ENCODE results near the gene PKM.
"Not testable (repeated sequence)": the region's sequence is repeated elsewhere in the genome, so short reads cannot be mapped to it uniquely, and the experiment has no call there.

Gene PKM

GRCh38 chr15:72231066-72231832 is at the start of gene PKM:
TSS of gene PKM (minus strand) at chr15:72231190. CDS start at chr15:72219097, 12,093 bp downstream.
- DNase-seq (ENCODE audit: low read depth in 2 of 2) = peak; percentile 97 to 98

GRCh38 chr15:72280751-72281150 is 49.8 kb upstream of the PKM start:
- DNase-seq (ENCODE audit: low read depth in 2 of 2) = no peak

GRCh38 chr15:72278737-72279136 is 47.7 kb upstream of the PKM start:
- DNase-seq (ENCODE audit: low read depth in 2 of 2) = no peak

GRCh38 chr15:72276326-72276700 is 45.3 kb upstream of the PKM start:
- no peak for DNase-seq (ENCODE audit: low read depth in 2 of 2)

GRCh38 chr15:72275635-72276325 is 44.8 kb upstream of the PKM start:
- not testable (repeated sequence) for DNase-seq (ENCODE audit: low read depth in 2 of 2)

- no peak for DNase-seq (ENCODE audit: low read depth in 2 of 2)
Measured at GRCh38 chr15:72272997-72273352, 42.0 kb upstream of the PKM start.

- peak; percentile 96 to 97 for DNase-seq (ENCODE audit: low read depth in 2 of 2)
Measured at GRCh38 chr15:72272213-72272996, 41.4 kb upstream of the PKM start, which contains the start of gene PARP6. TSS of gene PARP6 (minus strand) at chr15:72272554. CDS start at chr15:72267477, 5,077 bp downstream.

DNA sequence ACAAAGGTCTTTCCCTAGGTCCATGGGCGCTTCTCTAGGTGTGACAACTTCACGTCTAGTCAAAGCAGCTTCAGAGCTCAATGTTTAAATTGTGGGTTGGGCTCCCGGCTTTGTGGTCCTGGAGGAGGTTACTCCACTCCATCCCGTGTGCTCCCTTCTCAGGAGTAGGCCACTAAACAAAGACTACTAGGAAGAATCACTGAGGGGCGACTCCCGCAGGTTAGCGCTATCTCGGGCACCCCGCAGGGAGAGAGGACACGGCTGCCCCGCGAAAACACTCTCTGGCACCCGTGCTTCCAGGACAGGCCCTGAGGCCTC is 40.9 kb upstream of the PKM start:
- DNase-seq (ENCODE audit: low read depth in 2 of 2) = peak in 1 of 2 experiments; percentile 14

GRCh38 chr15:72271221-72271620 is 40.2 kb upstream of the PKM start:
- DNase-seq (ENCODE audit: low read depth in 2 of 2) = no peak

DNA sequence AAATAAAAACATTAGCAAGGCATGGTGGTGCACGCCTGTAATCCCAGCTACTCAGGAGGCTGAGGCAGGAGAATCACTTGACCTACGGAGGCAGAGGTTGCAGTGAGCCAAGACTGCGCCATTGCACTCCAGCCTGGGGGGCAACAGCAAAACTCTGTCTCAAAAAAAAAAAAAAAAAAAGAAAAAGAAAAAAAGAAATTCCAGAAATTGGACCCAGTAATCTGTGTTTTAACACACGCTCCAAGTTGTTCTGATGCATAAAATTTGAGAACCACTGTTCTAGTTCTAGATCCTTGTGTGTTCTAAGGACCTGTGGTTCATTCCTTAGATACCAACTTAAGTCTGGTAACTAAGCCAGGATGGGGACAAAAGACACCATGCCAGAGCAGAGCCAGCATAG is 38.7 kb upstream of the PKM start:
- no peak for DNase-seq (ENCODE audit: low read depth in 2 of 2)

- DNase-seq (ENCODE audit: low read depth in 2 of 2) = no peak
Measured at GRCh38 chr15:72265031-72265430, 34.0 kb upstream of the PKM start.

DNA sequence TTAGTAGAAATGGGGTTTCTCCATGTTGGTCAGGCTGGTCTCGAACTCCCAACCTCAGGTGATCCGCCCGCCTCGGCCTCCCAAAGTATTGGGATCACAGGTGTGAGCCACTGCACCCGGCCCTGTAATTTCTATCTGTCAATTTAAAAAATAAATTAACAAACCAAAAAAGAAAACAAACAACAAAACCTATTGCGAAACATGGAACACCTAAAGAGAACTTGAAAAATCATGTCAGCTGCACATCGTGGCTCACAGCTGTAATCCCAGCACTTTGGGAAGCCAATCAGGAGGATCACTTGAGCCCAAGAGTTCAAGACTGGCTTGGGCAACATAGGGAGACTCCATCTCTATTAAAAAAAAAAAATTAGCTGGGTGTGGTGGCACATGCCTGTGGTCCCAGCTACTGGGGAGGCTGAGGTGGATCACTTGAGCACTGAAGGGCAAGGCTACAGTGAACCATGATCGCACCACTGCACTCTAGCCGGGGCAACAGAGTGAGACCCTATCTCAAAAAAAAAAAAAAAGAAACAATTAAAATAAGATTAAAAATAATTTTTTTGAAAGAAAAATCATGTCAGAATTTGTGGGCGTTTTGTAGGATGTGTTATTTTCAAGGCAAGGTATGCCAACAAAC is 21.8 kb upstream of the PKM start:
- no peak for DNase-seq (ENCODE audit: low read depth in 2 of 2)

DNA sequence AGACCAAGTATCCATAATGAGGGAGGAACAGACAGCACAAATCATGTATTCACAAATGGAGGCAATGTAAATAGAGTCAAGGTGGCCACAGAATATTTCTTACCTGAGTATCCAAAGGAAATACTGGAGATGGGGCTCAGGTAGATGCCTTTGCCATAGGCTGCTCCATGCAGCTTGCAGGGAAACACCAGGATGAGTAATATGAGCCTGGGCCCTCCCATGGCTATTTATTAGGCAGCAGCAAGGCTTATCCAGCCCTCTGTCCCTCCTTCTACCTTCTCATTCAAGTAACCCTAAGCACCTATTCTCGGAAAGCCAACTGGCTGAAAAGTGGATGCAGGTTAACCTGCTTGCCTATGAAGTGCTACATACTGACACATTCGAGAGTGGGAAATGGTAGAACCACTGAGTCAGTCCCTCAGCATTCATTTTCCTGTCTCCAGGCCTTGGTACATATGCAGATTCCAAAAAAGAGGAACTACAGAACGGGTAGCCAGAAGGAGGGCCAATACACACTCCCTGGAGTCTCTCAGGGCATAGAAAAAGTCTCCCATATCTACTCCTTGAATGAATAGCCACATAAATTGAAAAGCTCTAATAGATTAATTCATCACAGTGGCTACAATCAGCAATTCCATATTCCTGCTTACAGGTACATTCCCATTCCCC is 18.3 kb upstream of the PKM start:
- no peak for DNase-seq (ENCODE audit: low read depth in 2 of 2)

- no peak for DNase-seq (ENCODE audit: low read depth in 2 of 2)
Measured at GRCh38 chr15:72248514-72248913, 17.5 kb upstream of the PKM start.

- DNase-seq (ENCODE audit: low read depth in 2 of 2) = no peak
Measured at GRCh38 chr15:72242775-72243370, 11.9 kb upstream of the PKM start.

DNA sequence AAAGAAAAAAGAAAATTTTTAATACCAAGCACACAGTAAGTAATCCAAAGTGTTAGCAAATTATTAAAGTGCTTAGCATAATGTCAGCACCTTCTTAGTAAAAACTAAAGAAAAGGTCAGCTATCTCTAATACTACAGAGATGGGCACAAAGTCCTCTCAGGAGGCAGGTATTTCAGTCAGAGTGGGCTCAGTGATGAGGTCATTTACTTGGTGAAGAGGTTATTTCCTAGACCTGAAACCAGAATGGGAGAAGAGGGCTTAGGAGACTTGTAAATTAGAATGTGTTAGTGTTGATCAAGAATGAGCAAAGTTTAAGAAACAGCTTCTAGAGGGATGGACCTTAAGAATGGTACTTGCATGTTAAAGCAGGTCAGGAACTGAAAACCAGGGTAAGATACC is 8.7 kb upstream of the PKM start:
- no peak for DNase-seq (ENCODE audit: low read depth in 2 of 2)

- DNase-seq (ENCODE audit: low read depth in 2 of 2) = no peak
Measured at GRCh38 chr15:72238586-72238985, 7.6 kb upstream of the PKM start.

- no peak for DNase-seq (ENCODE audit: low read depth in 2 of 2)
Measured at GRCh38 chr15:72237853-72238224, 6.8 kb upstream of the PKM start.

DNA sequence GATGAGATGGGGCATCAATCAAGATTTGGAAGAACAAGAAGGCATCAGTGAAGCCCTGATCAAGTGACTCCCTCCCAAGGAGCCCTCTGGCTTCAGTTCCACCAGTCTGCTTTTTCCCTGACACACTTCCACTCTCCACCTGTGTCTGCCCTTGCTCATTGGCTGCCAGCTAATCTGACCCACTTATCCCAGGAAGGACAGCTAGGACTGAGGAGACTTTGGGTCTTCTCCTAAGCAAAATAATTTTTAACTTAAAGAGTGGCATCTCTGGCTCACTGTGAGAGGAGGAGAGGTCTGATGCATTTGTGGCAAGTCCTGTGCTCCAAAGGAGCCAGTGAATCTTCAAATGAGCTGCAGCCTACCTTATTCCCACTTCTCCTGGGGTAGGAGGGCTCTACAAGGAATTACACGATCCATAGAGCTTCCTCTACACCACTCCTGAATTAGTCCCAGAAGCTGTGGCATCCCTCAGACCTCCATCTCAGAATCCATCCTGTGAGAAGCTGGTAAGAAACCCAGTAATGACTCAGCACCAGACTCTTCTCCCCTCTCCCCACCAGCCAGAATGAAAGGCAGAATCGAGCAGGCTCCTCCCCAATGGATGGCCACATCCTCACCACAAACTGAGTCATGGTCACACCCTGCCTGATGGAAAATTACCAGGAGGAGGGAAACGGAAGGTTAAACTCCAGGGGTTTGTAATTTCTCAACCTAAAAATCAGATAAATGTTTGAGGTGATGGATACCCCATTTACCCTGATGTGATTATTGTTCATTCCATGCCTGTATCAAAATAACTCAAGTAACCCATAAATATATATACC is 6.3 kb upstream of the PKM start:
- DNase-seq (ENCODE audit: low read depth in 2 of 2) = peak; percentile 62 to 75

GRCh38 chr15:72236381-72237003 is 5.5 kb upstream of the PKM start:
- DNase-seq (ENCODE audit: low read depth in 2 of 2) = no peak

Measured in stimulated activated CD4-positive, alpha-beta T cell treated with anti-CD3 and anti-CD28 coated beads, Interleukin-12 subunit alpha, Interleukin-12 subunit beta, amount 100 ng/mL, for 24 hours (primary cell).